PFSK-1 (cell line): ENCODE results near the gene CHST5.

ENCODE experiments used
- FOXP2 ChIP-seq: optimal IDR thresholded peaks from 2 replicates; pipeline ENCODE3; 2011; ENCODE audit warnings: borderline replicate concordance, control low read depth, inconsistent platforms; ENCODE audit not compliant: insufficient read depth; ENCODE audit errors: extremely low read length, extremely low read depth
- REST ChIP-seq, 2 experiments: IDR thresholded peaks; 2 replicates each; pipeline versions ENCODE4 v1.6.1 to v1.8.0; 2011 to 2012; ENCODE audit warnings: low read depth in 2 of 2, low read length in 2 of 2, control low read depth in 1 of 2, inconsistent platforms in 1 of 2, mild to moderate bottlenecking in 1 of 2, moderate library complexity in 1 of 2; ENCODE audit not compliant: insufficient read depth in 1 of 2
- TAF1 ChIP-seq: IDR thresholded peaks from 2 replicates; pipeline ENCODE4 v1.6.1; 2012; ENCODE audit warnings: low read length, control low read depth, borderline replicate concordance; ENCODE audit not compliant: insufficient read depth

- no peak for TF ChIP-seq REST (IDR thresholded peaks at IDR 0.05; ENCODE audit: insufficient read depth in 1 of 2, low read depth in 2 of 2, low read length in 2 of 2)
- no peak for TF ChIP-seq FOXP2
- no peak for TF ChIP-seq TAF1
Measured at GRCh38 chr16:75519175-75519574, 16.7 kb downstream of the CHST5 start.
